WTC11 (cell line): ENCODE data around the gene P4HTM. TPM values are rescaled to one million over a fixed set of nuclear protein-coding genes. Genes with fewer than 3 reads are reported as not detected.
A peak's percentile ranks its signal among the peaks of the same experiment; 100 is the strongest.
"Not testable (repeated sequence)": the region's sequence is repeated elsewhere in the genome, so short reads cannot be mapped to it uniquely, and the experiment has no call there.

Experiments used
- ATAC-seq: fragments of 200-7000 bp; cut with Tn5 transposase; 2 replicates; pipeline ENCODE4 v1.10.0; 2021; ENCODE audit warnings: mild to moderate bottlenecking, moderate library complexity
- CTCF ChIA-PET: fragments of 300-600 bp; sonication (Branson Sonifier 250); formaldehyde crosslinking; loops from one replicate; lab custom pipeline; 2021; ENCODE audit warnings: antibody characterized with exemption; lab: Charles Lee
- POLR2A ChIA-PET: fragments of 350-600 bp; sonication (Branson Sonifier 250); formaldehyde crosslinking; loops from one replicate; lab custom pipeline; 2021; ENCODE audit warnings: antibody characterized with exemption; lab: Charles Lee
- DNase-seq: peaks from one replicate; pipeline ENCODE4 v3.0.0; 2021; ENCODE audit warnings: low spot score
- H3K27ac Mint-ChIP-seq: 2 replicates; pipeline ENCODE4 v1.8.0; 2021; ENCODE audit warnings: mixed read lengths
- H3K27me3 Mint-ChIP-seq: 2 replicates; pipeline ENCODE4 v1.8.0; 2021; ENCODE audit warnings: low read depth, mild to moderate bottlenecking, moderate library complexity, mixed read lengths
- H3K36me3 Mint-ChIP-seq: 2 replicates; pipeline ENCODE4 v1.8.0; 2021; ENCODE audit warnings: mixed read lengths
- H3K4me1 Mint-ChIP-seq: 2 replicates; pipeline ENCODE4 v1.8.0; 2022; ENCODE audit warnings: mixed read lengths
- H3K4me3 Mint-ChIP-seq: 2 replicates; pipeline ENCODE4 v1.8.0; 2021; ENCODE audit warnings: mild to moderate bottlenecking, moderate library complexity, mixed read lengths
- H3K9me3 Mint-ChIP-seq: 2 replicates; pipeline ENCODE4 v1.8.0; 2021; ENCODE audit warnings: mixed read lengths
- ARID4B ChIP-seq: sonication (generic); formaldehyde crosslinking; IDR thresholded peaks from 2 replicates; pipeline ENCODE4 v1.8.0; 2023; ENCODE audit warnings: missing genetic modification reagents, mild to moderate bottlenecking, borderline replicate concordance
- ELF4 ChIP-seq: sonication (generic); formaldehyde crosslinking; IDR thresholded peaks from 2 replicates; pipeline ENCODE4 v1.8.1; 2022; ENCODE audit warnings: low read depth, mild to moderate bottlenecking, moderate library complexity, missing genetic modification reagents
- FOXK1 ChIP-seq: sonication (generic); formaldehyde crosslinking; IDR thresholded peaks from 2 replicates; pipeline ENCODE4 v1.8.0; 2022; ENCODE audit warnings: mild to moderate bottlenecking, moderate library complexity, missing genetic modification reagents
- GRHL2 ChIP-seq: fragments of 250-450 bp; sonication (Bioruptor Pico); IDR thresholded peaks from 2 replicates; pipeline ENCODE4 v1.8.0; 2022; ENCODE audit warnings: mild to moderate bottlenecking, moderate library complexity; ENCODE audit not compliant: insufficient replicate concordance, severe bottlenecking
- HMGXB4 ChIP-seq: sonication (generic); formaldehyde crosslinking; IDR thresholded peaks from 2 replicates; pipeline ENCODE4 v1.8.1; 2023; ENCODE audit warnings: mild to moderate bottlenecking, moderate library complexity, missing genetic modification reagents
- JUN ChIP-seq: sonication (generic); formaldehyde crosslinking; IDR thresholded peaks from 2 replicates; pipeline ENCODE4 v1.8.0; 2023; ENCODE audit warnings: mild to moderate bottlenecking, missing genetic modification reagents
- KAT7 ChIP-seq: sonication (generic); formaldehyde crosslinking; IDR thresholded peaks from 2 replicates; pipeline ENCODE4 v1.8.1; 2023; ENCODE audit warnings: missing genetic modification reagents, mild to moderate bottlenecking, borderline replicate concordance
- MXD4 ChIP-seq: fragments of 250-450 bp; sonication (Bioruptor Pico); IDR thresholded peaks from 2 replicates; pipeline ENCODE4 v1.8.0; 2021; ENCODE audit warnings: mild to moderate bottlenecking, moderate library complexity, borderline replicate concordance
- NR2C2 ChIP-seq: sonication (generic); formaldehyde crosslinking; IDR thresholded peaks from 2 replicates; pipeline ENCODE4 v1.8.0; 2022; ENCODE audit warnings: mild to moderate bottlenecking, missing genetic modification reagents
- OVOL2 ChIP-seq: fragments of 250-450 bp; sonication (Bioruptor Pico); IDR thresholded peaks from 2 replicates; pipeline ENCODE4 v1.9.0; 2021; ENCODE audit warnings: mild to moderate bottlenecking, borderline replicate concordance
- SMAD3 ChIP-seq: sonication (generic); formaldehyde crosslinking; IDR thresholded peaks from 2 replicates; pipeline ENCODE4 v1.8.0; 2022; ENCODE audit warnings: missing genetic modification reagents, mild to moderate bottlenecking, borderline replicate concordance
- SOX15 ChIP-seq: fragments of 250-450 bp; sonication (Bioruptor Pico); IDR thresholded peaks from 2 replicates; pipeline ENCODE4 v1.9.0; 2021; ENCODE audit warnings: mild to moderate bottlenecking
- TCF7 ChIP-seq: sonication (generic); formaldehyde crosslinking; IDR thresholded peaks from 2 replicates; pipeline ENCODE4 v1.8.0; 2022; ENCODE audit warnings: mild to moderate bottlenecking, low read depth, missing genetic modification reagents, moderate library complexity
- ZMAT4 ChIP-seq: fragments of 250-450 bp; sonication (Bioruptor Pico); IDR thresholded peaks from 2 replicates; pipeline ENCODE4 v1.9.0; 2021; ENCODE audit warnings: mild to moderate bottlenecking
- ZNF138 ChIP-seq: sonication (generic); formaldehyde crosslinking; conservative IDR thresholded peaks from 2 replicates; pipeline ENCODE4 v1.8.1; 2022; ENCODE audit warnings: mild to moderate bottlenecking, moderate library complexity, missing genetic modification reagents
- ZNF232 ChIP-seq: sonication (generic); formaldehyde crosslinking; IDR thresholded peaks from 2 replicates; pipeline ENCODE4 v1.8.0; 2022; ENCODE audit warnings: mild to moderate bottlenecking, missing genetic modification reagents
- ZNF423 ChIP-seq: fragments of 250-450 bp; sonication (Bioruptor Pico); IDR thresholded peaks from 2 replicates; pipeline ENCODE4 v2.1.2; 2022; ENCODE audit warnings: mild to moderate bottlenecking, moderate library complexity
- total RNA-seq: library from RNA; stranded (reverse); gene quantifications from 3 replicates; pipeline ENCODE4 v1.2.3, GENCODE V29; 2021

P4HTM gene
- total RNA-seq, 1 experiment from 2014 or later: 21.9 TPM

- TF ChIP-seq MXD4 (CRISPR knock-in tag): no peak
- no peak for TF ChIP-seq NR2C2
- no peak for TF ChIP-seq ZNF138
- no peak for TF ChIP-seq JUN (CRISPR knock-in tag)
- TF ChIP-seq KAT7 (CRISPR knock-in tag): no peak
Measured at GRCh38 chr3:49007771-49008528, 17.9 kb downstream of the P4HTM start (continued).

- peaks cover 15% of the 10 kb centered on the region for H3K4me1 Mint-ChIP-seq
- not testable (repeated sequence) for ATAC-seq, H3K9me3 Mint-ChIP-seq, H3K27me3 Mint-ChIP-seq, DNase-seq
- ChIA-PET CTCF (interaction anchor here (1.6 to 9.3 kb wide), 4 partner anchors 14 to 441 kb away, joined by 4 to 124 read pairs (median 56); partner anchors contain the start of genes ARIH2, NDUFAF3 and P4HTM), POLR2A (interaction anchor here (1.0 to 4.6 kb wide), 3 partner anchors 9 to 19 kb away, joined by 3 to 81 read pairs (median 40); partner anchors contain the start of genes DALRD3, NDUFAF3 and P4HTM)
- H3K27ac Mint-ChIP-seq: peak overlapping the region; percentile 91
- H3K4me3 Mint-ChIP-seq: peak overlapping the region; percentile 99
- H3K36me3 Mint-ChIP-seq: peaks cover 23% of the 10 kb centered on the region
Measured at GRCh38 chr3:49008627-49009026, 18.6 kb downstream of the P4HTM start.

GRCh38 chr3:49009396-49009795, 19.4 kb downstream of the P4HTM start:
- no peaks in the 10 kb centered on the region for H3K9me3 Mint-ChIP-seq
- H3K4me1 Mint-ChIP-seq: peaks cover 15% of the 10 kb centered on the region
- ATAC-seq (no peak), DNase-seq (no peak)
- ChIA-PET CTCF (interaction anchor here (9.3 kb wide), 1 partner anchor 13 kb away, joined by 124 read pairs; the partner anchor contains the start of gene NDUFAF3), POLR2A (interaction anchor here (4.0 to 4.6 kb wide), 2 partner anchors 8 to 13 kb away, joined by 40 to 81 read pairs; partner anchors contain the start of genes DALRD3 and NDUFAF3)
- H3K27ac Mint-ChIP-seq: no peak overlapping the region
- peaks cover 27% of the 10 kb centered on the region for H3K36me3 Mint-ChIP-seq
- H3K27me3 Mint-ChIP-seq: no peaks in the 10 kb centered on the region
- H3K4me3 Mint-ChIP-seq: peak overlapping the region; percentile 38
- TF ChIP-seq KAT7 (CRISPR knock-in tag) (no peak), SMAD3 (no peak), SOX15 (CRISPR knock-in tag) (no peak), ZNF423 (CRISPR knock-in tag) (no peak)

- Mint-ChIP-seq H3K4me3 (no peak overlapping the region), H3K4me1 (peaks cover 14% of the 10 kb centered on the region), H3K9me3 (no peaks in the 10 kb centered on the region), H3K36me3 (peaks cover 43% of the 10 kb centered on the region), H3K27ac (no peak overlapping the region), H3K27me3 (no peaks in the 10 kb centered on the region)
- ATAC-seq (no peak), DNase-seq (no peak)
- ChIA-PET POLR2A (interaction anchor here (1.2 to 2.0 kb wide), 2 partner anchors 9 to 17 kb away, joined by 3 to 10 read pairs; partner anchors contain the start of gene NDUFAF3), CTCF (interaction anchor here (0.9 to 9.3 kb wide), 5 partner anchors 10 to 82 kb away, joined by 3 to 124 read pairs (median 9); partner anchors contain the start of genes NDUFAF3 and P4HTM)
- TF ChIP-seq TCF7: no peak
- TF ChIP-seq HMGXB4 (CRISPR knock-in tag): no peak
- no peak for TF ChIP-seq ZNF232 (CRISPR knock-in tag)
- no peak for TF ChIP-seq FOXK1
- TF ChIP-seq ARID4B (CRISPR knock-in tag): no peak
- no peak for TF ChIP-seq GRHL2 (CRISPR knock-in tag)
- no peak for TF ChIP-seq ELF4
- no peak for TF ChIP-seq OVOL2 (CRISPR knock-in tag)
- no peak for TF ChIP-seq ZMAT4
Measured at GRCh38 chr3:49012441-49013017, 22.5 kb downstream of the P4HTM start.
